WTC11 (cell line): ENCODE data around the gene EIF2B5. TPM values are rescaled to one million over a fixed set of nuclear protein-coding genes. Genes with fewer than 3 reads are reported as not detected.

Source experiments
- ATAC-seq: fragments of 200-7000 bp; cut with Tn5 transposase; 2 replicates; pipeline ENCODE4 v1.10.0; 2021; ENCODE audit warnings: mild to moderate bottlenecking, moderate library complexity
- CTCF ChIA-PET: fragments of 300-600 bp; sonication (Branson Sonifier 250); formaldehyde crosslinking; loops from one replicate; lab custom pipeline; 2021; ENCODE audit warnings: antibody characterized with exemption; lab: Charles Lee
- POLR2A ChIA-PET: fragments of 350-600 bp; sonication (Branson Sonifier 250); formaldehyde crosslinking; loops from one replicate; lab custom pipeline; 2021; ENCODE audit warnings: antibody characterized with exemption; lab: Charles Lee
- DNase-seq: peaks from one replicate; pipeline ENCODE4 v3.0.0; 2021; ENCODE audit warnings: low spot score
- H3K27ac Mint-ChIP-seq: 2 replicates; pipeline ENCODE4 v1.8.0; 2021; ENCODE audit warnings: mixed read lengths
- H3K27me3 Mint-ChIP-seq: 2 replicates; pipeline ENCODE4 v1.8.0; 2021; ENCODE audit warnings: low read depth, mild to moderate bottlenecking, moderate library complexity, mixed read lengths
- H3K36me3 Mint-ChIP-seq: 2 replicates; pipeline ENCODE4 v1.8.0; 2021; ENCODE audit warnings: mixed read lengths
- H3K4me1 Mint-ChIP-seq: 2 replicates; pipeline ENCODE4 v1.8.0; 2022; ENCODE audit warnings: mixed read lengths
- H3K4me3 Mint-ChIP-seq: 2 replicates; pipeline ENCODE4 v1.8.0; 2021; ENCODE audit warnings: mild to moderate bottlenecking, moderate library complexity, mixed read lengths
- H3K9me3 Mint-ChIP-seq: 2 replicates; pipeline ENCODE4 v1.8.0; 2021; ENCODE audit warnings: mixed read lengths
- CREB1 ChIP-seq: sonication (generic); formaldehyde crosslinking; IDR thresholded peaks from 2 replicates; pipeline ENCODE4 v1.8.0; 2023; ENCODE audit warnings: mild to moderate bottlenecking, missing genetic modification reagents
- E2F4 ChIP-seq: sonication (generic); formaldehyde crosslinking; IDR thresholded peaks from 2 replicates; pipeline ENCODE4 v1.8.1; 2022; ENCODE audit warnings: low read depth, mild to moderate bottlenecking, moderate library complexity, missing genetic modification reagents, borderline replicate concordance
- GABPB1 ChIP-seq: sonication (generic); formaldehyde crosslinking; IDR thresholded peaks from 2 replicates; pipeline ENCODE4 v1.8.1; 2023; ENCODE audit warnings: mild to moderate bottlenecking, missing genetic modification reagents
- IRF2 ChIP-seq: sonication (generic); formaldehyde crosslinking; IDR thresholded peaks from 2 replicates; pipeline ENCODE4 v1.8.0; 2022; ENCODE audit warnings: low read depth, missing genetic modification reagents, borderline replicate concordance
- MXD4 ChIP-seq: fragments of 250-450 bp; sonication (Bioruptor Pico); IDR thresholded peaks from 2 replicates; pipeline ENCODE4 v1.8.0; 2021; ENCODE audit warnings: mild to moderate bottlenecking, moderate library complexity, borderline replicate concordance
- SMAD3 ChIP-seq: sonication (generic); formaldehyde crosslinking; IDR thresholded peaks from 2 replicates; pipeline ENCODE4 v1.8.0; 2022; ENCODE audit warnings: missing genetic modification reagents, mild to moderate bottlenecking, borderline replicate concordance
- SMAD4 ChIP-seq: sonication (generic); formaldehyde crosslinking; IDR thresholded peaks from 2 replicates; pipeline ENCODE4 v1.8.0; 2022; ENCODE audit warnings: mild to moderate bottlenecking, missing genetic modification reagents
- TEAD4 ChIP-seq: sonication (generic); formaldehyde crosslinking; IDR thresholded peaks from 2 replicates; pipeline ENCODE4 v1.8.0; 2022; ENCODE audit warnings: mild to moderate bottlenecking, missing genetic modification reagents
- ZSCAN18 ChIP-seq: fragments of 250-450 bp; sonication (Bioruptor Pico); IDR thresholded peaks from 2 replicates; pipeline ENCODE4 v2.1.2; 2022; ENCODE audit warnings: mild to moderate bottlenecking, moderate library complexity
- total RNA-seq: library from RNA; stranded (reverse); gene quantifications from 3 replicates; pipeline ENCODE4 v1.2.3, GENCODE V29; 2021
- TF ChIP-seq, protein P1 (sequence below): sonication (generic); formaldehyde crosslinking; conservative IDR thresholded peaks from 2 replicates; pipeline ENCODE4 v1.8.1; 2023; ENCODE audit warnings: mild to moderate bottlenecking, low read depth, missing genetic modification reagents, moderate library complexity
- TF ChIP-seq, protein P2 (sequence below): sonication (generic); formaldehyde crosslinking; IDR thresholded peaks from 2 replicates; pipeline ENCODE4 v1.8.0; 2023; ENCODE audit warnings: missing genetic modification reagents, mild to moderate bottlenecking, borderline replicate concordance
- TF ChIP-seq, protein P3 (sequence below): sonication (generic); formaldehyde crosslinking; IDR thresholded peaks from 2 replicates; pipeline ENCODE4 v1.8.1; 2023; ENCODE audit warnings: mild to moderate bottlenecking, missing genetic modification reagents
- TF ChIP-seq, protein P4 (sequence below): sonication (generic); formaldehyde crosslinking; IDR thresholded peaks from 2 replicates; pipeline ENCODE4 v1.8.1; 2023; ENCODE audit warnings: mild to moderate bottlenecking, missing genetic modification reagents, borderline replicate concordance

The EIF2B5 gene
- total RNA-seq, 1 experiment from 2014 or later, result 42.3 TPM

DNA sequence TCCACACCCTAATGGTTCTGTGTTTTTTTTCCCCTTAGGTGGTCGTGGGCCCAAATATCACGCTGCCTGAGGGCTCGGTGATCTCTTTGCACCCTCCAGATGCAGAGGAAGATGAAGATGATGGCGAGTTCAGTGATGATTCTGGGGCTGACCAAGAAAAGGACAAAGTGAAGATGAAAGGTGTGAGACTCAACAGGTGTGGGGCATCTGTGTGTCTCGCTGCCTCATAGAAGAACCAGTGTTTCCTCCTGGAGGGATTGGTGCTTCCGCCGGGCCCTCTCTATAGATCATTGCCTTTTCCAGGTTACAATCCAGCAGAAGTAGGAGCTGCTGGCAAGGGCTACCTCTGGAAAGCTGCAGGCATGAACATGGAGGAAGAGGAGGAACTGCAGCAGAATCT lies 7.0 kb downstream of the EIF2B5 start (continued):
- TF ChIP-seq, protein P1, sequence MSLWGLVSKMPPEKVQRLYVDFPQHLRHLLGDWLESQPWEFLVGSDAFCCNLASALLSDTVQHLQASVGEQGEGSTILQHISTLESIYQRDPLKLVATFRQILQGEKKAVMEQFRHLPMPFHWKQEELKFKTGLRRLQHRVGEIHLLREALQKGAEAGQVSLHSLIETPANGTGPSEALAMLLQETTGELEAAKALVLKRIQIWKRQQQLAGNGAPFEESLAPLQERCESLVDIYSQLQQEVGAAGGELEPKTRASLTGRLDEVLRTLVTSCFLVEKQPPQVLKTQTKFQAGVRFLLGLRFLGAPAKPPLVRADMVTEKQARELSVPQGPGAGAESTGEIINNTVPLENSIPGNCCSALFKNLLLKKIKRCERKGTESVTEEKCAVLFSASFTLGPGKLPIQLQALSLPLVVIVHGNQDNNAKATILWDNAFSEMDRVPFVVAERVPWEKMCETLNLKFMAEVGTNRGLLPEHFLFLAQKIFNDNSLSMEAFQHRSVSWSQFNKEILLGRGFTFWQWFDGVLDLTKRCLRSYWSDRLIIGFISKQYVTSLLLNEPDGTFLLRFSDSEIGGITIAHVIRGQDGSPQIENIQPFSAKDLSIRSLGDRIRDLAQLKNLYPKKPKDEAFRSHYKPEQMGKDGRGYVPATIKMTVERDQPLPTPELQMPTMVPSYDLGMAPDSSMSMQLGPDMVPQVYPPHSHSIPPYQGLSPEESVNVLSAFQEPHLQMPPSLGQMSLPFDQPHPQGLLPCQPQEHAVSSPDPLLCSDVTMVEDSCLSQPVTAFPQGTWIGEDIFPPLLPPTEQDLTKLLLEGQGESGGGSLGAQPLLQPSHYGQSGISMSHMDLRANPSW, result no peak
- no peak for TF ChIP-seq E2F4 (CRISPR knock-in tag)
- TF ChIP-seq, protein P2, sequence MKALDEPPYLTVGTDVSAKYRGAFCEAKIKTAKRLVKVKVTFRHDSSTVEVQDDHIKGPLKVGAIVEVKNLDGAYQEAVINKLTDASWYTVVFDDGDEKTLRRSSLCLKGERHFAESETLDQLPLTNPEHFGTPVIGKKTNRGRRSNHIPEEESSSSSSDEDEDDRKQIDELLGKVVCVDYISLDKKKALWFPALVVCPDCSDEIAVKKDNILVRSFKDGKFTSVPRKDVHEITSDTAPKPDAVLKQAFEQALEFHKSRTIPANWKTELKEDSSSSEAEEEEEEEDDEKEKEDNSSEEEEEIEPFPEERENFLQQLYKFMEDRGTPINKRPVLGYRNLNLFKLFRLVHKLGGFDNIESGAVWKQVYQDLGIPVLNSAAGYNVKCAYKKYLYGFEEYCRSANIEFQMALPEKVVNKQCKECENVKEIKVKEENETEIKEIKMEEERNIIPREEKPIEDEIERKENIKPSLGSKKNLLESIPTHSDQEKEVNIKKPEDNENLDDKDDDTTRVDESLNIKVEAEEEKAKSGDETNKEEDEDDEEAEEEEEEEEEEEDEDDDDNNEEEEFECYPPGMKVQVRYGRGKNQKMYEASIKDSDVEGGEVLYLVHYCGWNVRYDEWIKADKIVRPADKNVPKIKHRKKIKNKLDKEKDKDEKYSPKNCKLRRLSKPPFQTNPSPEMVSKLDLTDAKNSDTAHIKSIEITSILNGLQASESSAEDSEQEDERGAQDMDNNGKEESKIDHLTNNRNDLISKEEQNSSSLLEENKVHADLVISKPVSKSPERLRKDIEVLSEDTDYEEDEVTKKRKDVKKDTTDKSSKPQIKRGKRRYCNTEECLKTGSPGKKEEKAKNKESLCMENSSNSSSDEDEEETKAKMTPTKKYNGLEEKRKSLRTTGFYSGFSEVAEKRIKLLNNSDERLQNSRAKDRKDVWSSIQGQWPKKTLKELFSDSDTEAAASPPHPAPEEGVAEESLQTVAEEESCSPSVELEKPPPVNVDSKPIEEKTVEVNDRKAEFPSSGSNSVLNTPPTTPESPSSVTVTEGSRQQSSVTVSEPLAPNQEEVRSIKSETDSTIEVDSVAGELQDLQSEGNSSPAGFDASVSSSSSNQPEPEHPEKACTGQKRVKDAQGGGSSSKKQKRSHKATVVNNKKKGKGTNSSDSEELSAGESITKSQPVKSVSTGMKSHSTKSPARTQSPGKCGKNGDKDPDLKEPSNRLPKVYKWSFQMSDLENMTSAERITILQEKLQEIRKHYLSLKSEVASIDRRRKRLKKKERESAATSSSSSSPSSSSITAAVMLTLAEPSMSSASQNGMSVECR, result no peak

DNA sequence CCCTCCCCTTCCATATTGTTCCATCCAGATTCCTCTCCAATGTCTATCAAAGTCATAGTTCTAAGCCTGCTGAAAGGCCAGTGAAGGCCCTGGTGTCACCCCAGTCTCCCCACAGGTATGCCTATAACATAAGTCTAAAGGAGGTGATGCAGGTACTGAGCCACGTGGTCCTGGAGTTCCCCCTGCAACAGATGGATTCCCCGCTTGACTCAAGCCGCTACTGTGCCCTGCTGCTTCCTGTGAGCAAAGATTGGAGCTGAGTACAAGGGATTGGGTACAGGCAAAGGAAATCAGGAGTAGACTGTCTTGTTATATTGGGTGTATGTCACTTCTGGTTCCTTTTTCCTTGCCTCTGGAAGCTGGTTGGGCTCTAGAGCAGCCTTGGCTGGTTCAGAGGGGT lies 8.2 kb downstream of the EIF2B5 start:
- no peak overlapping the region for H3K4me3 Mint-ChIP-seq
- H3K9me3 Mint-ChIP-seq, result no peaks in the 10 kb centered on the region
- ChIA-PET POLR2A (no interaction called here), CTCF (no interaction called here)
- no peaks in the 10 kb centered on the region for H3K27me3 Mint-ChIP-seq
- TF ChIP-seq E2F4 (CRISPR knock-in tag), result no peak
- no peak for TF ChIP-seq SMAD3 (CRISPR knock-in tag)
- TF ChIP-seq, protein P3, sequence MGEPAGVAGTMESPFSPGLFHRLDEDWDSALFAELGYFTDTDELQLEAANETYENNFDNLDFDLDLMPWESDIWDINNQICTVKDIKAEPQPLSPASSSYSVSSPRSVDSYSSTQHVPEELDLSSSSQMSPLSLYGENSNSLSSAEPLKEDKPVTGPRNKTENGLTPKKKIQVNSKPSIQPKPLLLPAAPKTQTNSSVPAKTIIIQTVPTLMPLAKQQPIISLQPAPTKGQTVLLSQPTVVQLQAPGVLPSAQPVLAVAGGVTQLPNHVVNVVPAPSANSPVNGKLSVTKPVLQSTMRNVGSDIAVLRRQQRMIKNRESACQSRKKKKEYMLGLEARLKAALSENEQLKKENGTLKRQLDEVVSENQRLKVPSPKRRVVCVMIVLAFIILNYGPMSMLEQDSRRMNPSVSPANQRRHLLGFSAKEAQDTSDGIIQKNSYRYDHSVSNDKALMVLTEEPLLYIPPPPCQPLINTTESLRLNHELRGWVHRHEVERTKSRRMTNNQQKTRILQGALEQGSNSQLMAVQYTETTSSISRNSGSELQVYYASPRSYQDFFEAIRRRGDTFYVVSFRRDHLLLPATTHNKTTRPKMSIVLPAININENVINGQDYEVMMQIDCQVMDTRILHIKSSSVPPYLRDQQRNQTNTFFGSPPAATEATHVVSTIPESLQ (CRISPR knock-in tag), result no peak
- no peak for TF ChIP-seq MXD4 (CRISPR knock-in tag)
- no peak for TF ChIP-seq CREB1 (CRISPR knock-in tag)
- no peak for TF ChIP-seq SMAD4 (CRISPR knock-in tag)
- TF ChIP-seq GABPB1 (CRISPR knock-in tag), result no peak
- TF ChIP-seq TEAD4 (CRISPR knock-in tag), result no peak
- no peak for TF ChIP-seq IRF2
- TF ChIP-seq, protein P4, sequence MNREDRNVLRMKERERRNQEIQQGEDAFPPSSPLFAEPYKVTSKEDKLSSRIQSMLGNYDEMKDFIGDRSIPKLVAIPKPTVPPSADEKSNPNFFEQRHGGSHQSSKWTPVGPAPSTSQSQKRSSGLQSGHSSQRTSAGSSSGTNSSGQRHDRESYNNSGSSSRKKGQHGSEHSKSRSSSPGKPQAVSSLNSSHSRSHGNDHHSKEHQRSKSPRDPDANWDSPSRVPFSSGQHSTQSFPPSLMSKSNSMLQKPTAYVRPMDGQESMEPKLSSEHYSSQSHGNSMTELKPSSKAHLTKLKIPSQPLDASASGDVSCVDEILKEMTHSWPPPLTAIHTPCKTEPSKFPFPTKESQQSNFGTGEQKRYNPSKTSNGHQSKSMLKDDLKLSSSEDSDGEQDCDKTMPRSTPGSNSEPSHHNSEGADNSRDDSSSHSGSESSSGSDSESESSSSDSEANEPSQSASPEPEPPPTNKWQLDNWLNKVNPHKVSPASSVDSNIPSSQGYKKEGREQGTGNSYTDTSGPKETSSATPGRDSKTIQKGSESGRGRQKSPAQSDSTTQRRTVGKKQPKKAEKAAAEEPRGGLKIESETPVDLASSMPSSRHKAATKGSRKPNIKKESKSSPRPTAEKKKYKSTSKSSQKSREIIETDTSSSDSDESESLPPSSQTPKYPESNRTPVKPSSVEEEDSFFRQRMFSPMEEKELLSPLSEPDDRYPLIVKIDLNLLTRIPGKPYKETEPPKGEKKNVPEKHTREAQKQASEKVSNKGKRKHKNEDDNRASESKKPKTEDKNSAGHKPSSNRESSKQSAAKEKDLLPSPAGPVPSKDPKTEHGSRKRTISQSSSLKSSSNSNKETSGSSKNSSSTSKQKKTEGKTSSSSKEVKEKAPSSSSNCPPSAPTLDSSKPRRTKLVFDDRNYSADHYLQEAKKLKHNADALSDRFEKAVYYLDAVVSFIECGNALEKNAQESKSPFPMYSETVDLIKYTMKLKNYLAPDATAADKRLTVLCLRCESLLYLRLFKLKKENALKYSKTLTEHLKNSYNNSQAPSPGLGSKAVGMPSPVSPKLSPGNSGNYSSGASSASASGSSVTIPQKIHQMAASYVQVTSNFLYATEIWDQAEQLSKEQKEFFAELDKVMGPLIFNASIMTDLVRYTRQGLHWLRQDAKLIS (CRISPR knock-in tag), result no peak
- TF ChIP-seq ZSCAN18, result no peak
- TF ChIP-seq, protein P2, result no peak
- H3K27ac Mint-ChIP-seq, result no peak overlapping the region
- no peak for ATAC-seq
- DNase-seq, result no peak
- H3K4me1 Mint-ChIP-seq, result no peaks in the 10 kb centered on the region
- peaks cover 40% of the 10 kb centered on the region for H3K36me3 Mint-ChIP-seq
